Testis (tissue), 2 donors: ENCODE results near the gene L3MBTL4.

Experiments
- CTCF ChIP-seq, 3 experiments: fragments of 450-650 bp in 2 of 3; fragments of 200-600 bp in 1 of 3; sonication (generic) in 1 of 3; IDR thresholded peaks; one replicate each; pipeline ENCODE4 v1.5.1; 2016 to 2019; ENCODE audit warnings: antibody characterized with exemption in 3 of 3, mild to moderate bottlenecking in 2 of 3, moderate library complexity in 1 of 3
- POLR2A ChIP-seq: fragments of 450-650 bp; IDR thresholded peaks from one replicate; pipeline ENCODE4 v1.6.1; 2017; ENCODE audit warnings: antibody characterized with exemption, mild to moderate bottlenecking, moderate library complexity

- no peak for TF ChIP-seq POLR2A
- no peak for TF ChIP-seq CTCF (IDR thresholded peaks at IDR 0.05)
These were observed 73.0 kb downstream of the L3MBTL4 start for GRCh38 chr18:6341709-6342108.
